ENCODE data around the gene GNG7. TPM values are rescaled to one million over a fixed set of nuclear protein-coding genes. Genes with fewer than 3 reads are reported as not detected.
"Not testable (repeated sequence)": the region's sequence is repeated elsewhere in the genome, so short reads cannot be mapped to it uniquely, and the experiment has no call there.

Gene GNG7
- total RNA-seq, 1 donor from 2014 or later = 8.5 TPM

- peaks cover 12% of the 10 kb centered on the region for H3K27me3 Mint-ChIP-seq (ENCODE audit: low read depth)
- no peak for TF ChIP-seq CTCF (IDR thresholded peaks at IDR 0.05; ENCODE audit: unreplicated experiment)
- H3K9me3 Mint-ChIP-seq = no peaks in the 10 kb centered on the region
- peaks cover 7% of the 10 kb centered on the region for H3K4me1 Mint-ChIP-seq
- H3K4me3 Mint-ChIP-seq = peak overlapping the region; percentile 37
- no peak overlapping the region for H3K27ac Mint-ChIP-seq
- no peaks in the 10 kb centered on the region for H3K36me3 Mint-ChIP-seq
- no peak for DNase-seq (ENCODE audit: low spot score in 2 of 2, unreplicated experiment in 2 of 2)
Measured at GRCh38 chr19:2653710-2654707, 48.5 kb downstream of the GNG7 start.

GRCh38 chr19:2653218-2653617 lies 49.3 kb downstream of the GNG7 start:
- no peak overlapping the region for H3K27ac Mint-ChIP-seq
- DNase-seq (ENCODE audit: low spot score in 2 of 2, unreplicated experiment in 2 of 2) = no peak
- no peaks in the 10 kb centered on the region for H3K36me3 Mint-ChIP-seq
- H3K4me1 Mint-ChIP-seq = peaks cover 7% of the 10 kb centered on the region
- H3K4me3 Mint-ChIP-seq = no peak overlapping the region
- H3K27me3 Mint-ChIP-seq (ENCODE audit: low read depth) = peaks cover 9% of the 10 kb centered on the region
- no peak for TF ChIP-seq CTCF (IDR thresholded peaks at IDR 0.05; ENCODE audit: unreplicated experiment)
- no peaks in the 10 kb centered on the region for H3K9me3 Mint-ChIP-seq

- no peak for TF ChIP-seq CTCF (IDR thresholded peaks at IDR 0.05; ENCODE audit: unreplicated experiment)
- Mint-ChIP-seq H3K4me1 (peaks cover 7% of the 10 kb centered on the region), H3K27me3 (ENCODE audit: low read depth) (peaks cover 7% of the 10 kb centered on the region), H3K27ac (no peak overlapping the region), H3K4me3 (no peak overlapping the region), H3K36me3 (no peaks in the 10 kb centered on the region), H3K9me3 (no peaks in the 10 kb centered on the region)
- DNase-seq (ENCODE audit: low spot score in 2 of 2, unreplicated experiment in 2 of 2) = no peak
Measured at GRCh38 chr19:2652504-2653099, 49.9 kb downstream of the GNG7 start.

- not testable (repeated sequence) for H3K36me3 Mint-ChIP-seq; DNase-seq (ENCODE audit: low spot score in 2 of 2, unreplicated experiment in 2 of 2); H3K4me1 Mint-ChIP-seq; H3K27me3 Mint-ChIP-seq (ENCODE audit: low read depth); H3K9me3 Mint-ChIP-seq; H3K27ac Mint-ChIP-seq; H3K4me3 Mint-ChIP-seq
Measured at GRCh38 chr19:2651002-2651733, 51.3 kb downstream of the GNG7 start.

GRCh38 chr19:2650515-2650914 lies 52.0 kb downstream of the GNG7 start:
- peaks cover 7% of the 10 kb centered on the region for H3K4me1 Mint-ChIP-seq
- H3K36me3 Mint-ChIP-seq = no peaks in the 10 kb centered on the region
- no peak overlapping the region for H3K4me3 Mint-ChIP-seq
- TF ChIP-seq CTCF (IDR thresholded peaks at IDR 0.05; ENCODE audit: unreplicated experiment) = no peak
- H3K9me3 Mint-ChIP-seq = no peaks in the 10 kb centered on the region
- peaks cover 8% of the 10 kb centered on the region for H3K27me3 Mint-ChIP-seq (ENCODE audit: low read depth)
- DNase-seq (ENCODE audit: low spot score in 2 of 2, unreplicated experiment in 2 of 2) = no peak
- no peak overlapping the region for H3K27ac Mint-ChIP-seq
